GM19467 (cell line): Measurements from ENCODE around the gene ASIC3.

Experiments used
- ATAC-seq: cut with Tn5 transposase; IDR thresholded peaks from one replicate; pipeline ENCODE4 v1.9.1; 2021; ENCODE audit warnings: mild to moderate bottlenecking, moderate library complexity; ENCODE audit not compliant: unreplicated experiment

ASIC3 gene

GRCh38 chr7:151069841-151070573 lies 21.7 kb downstream of the ASIC3 start:
- no peak for ATAC-seq

GRCh38 chr7:151070574-151070960 lies 22.2 kb downstream of the ASIC3 start:
- ATAC-seq: no peak

DNA sequence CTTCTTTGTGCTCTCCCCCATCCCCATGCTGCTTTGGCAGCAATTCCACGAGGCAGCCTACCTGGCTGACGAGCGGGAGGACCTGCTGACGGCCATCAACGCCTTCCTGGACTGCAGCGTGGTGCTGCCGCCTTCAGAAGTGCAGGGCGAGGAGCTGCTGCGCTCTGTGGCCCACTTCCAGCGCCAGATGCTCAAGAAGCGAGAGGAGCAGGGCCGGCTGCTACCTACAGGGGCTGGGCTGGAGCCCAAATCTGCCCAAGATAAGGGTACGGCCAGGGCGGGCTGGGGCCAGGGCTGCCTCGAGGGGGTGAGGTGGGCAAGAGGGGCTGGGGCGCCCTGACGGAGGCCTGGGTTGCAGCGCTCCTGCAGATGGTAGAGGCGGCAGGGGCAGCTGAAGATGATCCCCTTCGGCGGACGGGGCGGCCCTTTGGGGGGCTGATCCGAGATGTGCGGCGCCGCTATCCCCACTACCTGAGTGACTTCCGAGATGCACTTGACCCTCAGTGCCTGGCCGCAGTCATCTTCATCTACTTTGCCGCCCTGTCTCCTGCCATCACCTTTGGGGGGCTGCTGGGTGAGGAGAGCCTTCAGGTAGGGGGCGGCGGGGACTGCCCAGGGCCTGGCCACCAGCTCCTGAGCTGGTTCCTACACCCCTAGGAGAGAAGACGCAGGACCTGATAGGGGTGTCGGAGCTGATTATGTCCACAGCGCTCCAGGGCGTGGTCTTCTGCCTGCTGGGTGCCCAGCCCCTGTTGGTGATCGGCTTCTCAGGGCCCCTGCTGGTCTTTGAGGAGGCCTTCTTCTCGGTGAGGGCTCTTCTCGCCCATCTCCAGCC lies 22.9 kb downstream of the ASIC3 start:
- ATAC-seq: no peak

DNA sequence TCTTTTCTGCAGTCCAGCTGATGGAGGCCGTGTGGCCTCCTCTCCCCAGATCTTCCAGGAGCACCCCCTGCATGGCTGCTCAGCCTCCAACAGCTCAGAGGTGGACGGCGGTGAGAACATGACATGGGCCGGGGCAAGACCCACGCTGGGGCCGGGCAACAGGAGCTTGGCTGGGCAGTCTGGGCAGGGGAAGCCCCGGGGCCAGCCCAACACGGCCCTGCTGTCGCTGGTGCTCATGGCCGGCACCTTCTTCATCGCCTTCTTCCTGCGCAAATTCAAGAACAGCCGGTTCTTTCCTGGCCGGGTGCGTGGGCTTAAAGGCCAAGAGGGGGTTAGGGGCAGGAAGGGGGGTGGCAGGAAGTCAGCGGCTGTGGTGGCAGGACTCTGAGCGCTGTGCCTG lies 25.7 kb downstream of the ASIC3 start:
- no peak for ATAC-seq

DNA sequence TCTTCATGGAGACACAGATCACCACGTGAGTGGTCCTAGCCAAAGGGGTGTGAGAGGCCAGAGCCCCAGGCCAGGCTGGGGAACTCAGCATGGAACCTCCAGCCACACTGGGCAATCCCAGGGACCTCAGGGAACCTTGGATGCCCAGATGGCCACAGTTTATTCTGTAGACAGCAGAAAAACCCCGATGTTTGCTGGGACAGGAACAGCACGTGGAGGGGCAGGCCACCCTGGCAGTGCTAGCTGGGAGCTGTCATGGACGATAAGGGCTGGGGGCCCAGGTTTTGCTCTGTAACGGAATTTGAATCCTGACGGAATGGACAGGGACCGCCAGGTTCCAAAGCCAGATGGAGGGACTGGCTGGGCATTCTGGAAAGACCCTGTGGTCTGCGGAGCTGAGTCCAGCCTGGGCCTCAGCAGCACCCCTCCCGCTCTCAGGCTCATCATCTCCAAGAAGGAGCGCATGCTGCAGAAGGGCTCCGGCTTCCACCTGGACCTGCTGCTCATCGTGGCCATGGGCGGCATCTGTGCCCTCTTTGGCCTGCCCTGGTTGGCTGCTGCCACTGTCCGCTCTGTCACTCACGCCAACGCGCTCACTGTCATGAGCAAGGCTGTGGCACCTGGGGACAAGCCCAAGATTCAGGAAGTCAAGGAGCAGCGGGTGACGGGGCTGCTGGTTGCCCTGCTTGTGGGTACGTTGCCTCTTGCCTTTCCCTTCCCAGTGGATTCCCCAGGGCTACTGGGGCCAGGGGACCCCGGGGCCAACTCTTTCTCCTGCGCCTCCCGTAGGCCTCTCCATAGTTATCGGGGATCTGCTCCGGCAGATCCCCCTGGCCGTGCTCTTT lies 26.7 kb downstream of the ASIC3 start:
- ATAC-seq: no peak

DNA sequence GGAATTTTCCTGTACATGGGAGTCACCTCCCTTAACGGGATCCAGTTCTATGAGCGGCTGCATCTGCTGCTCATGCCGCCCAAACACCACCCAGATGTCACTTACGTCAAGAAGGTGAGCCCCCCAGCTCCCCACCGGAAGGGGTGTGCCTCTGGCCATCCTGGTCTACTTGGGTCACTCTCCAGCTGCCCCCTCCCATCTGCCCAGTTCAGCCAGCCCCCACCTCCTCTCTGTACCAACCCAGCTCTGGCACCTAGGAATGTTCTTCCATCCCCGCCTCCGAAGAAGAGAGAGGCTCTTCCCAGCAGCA lies 27.3 kb downstream of the ASIC3 start:
- no peak for ATAC-seq

DNA sequence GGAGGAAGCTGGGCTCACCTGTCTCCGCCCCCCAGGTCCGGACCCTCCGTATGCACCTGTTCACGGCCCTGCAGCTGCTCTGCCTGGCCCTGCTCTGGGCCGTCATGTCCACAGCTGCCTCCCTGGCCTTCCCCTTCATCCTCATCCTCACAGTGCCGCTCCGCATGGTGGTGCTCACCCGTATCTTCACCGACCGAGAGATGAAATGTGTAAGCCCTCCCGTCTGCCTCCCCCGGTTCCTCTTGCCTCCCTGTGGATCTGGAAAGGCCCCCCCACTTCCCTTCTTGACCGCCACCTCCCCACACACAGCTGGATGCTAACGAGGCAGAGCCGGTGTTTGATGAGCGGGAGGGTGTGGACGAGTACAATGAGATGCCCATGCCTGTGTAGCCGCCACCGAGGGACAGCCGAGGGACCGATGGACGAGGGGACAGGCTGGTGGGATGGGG lies 27.7 kb downstream of the ASIC3 start:
- ATAC-seq: no peak

GRCh38 chr7:151076863-151077704 lies 28.8 kb downstream of the ASIC3 start:
- no peak for ATAC-seq

DNA sequence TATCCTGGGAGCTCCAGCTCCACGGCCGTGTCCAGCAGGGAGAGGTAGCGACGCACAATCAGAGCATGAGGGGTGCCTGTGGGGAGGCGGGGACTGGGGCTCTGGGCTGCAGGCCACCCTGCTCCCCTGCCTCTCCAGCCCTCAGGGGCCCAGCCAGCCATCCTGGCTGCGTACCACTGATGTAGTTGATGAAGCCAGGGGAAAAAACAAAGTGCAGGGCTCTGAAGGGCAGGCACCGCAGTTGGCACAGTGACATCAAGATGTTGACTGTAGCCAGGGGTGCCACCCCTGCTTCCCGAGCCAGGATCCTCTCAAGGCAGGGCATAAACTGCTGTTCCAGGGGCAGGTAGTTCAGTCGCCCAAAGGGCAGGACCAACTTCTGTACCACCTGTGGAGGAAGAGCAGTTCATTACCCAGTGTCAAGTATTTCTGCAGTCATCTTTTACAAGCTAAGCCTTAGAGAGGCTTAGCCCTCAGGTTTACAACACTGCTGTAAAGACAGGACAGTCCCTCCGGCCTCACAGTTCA lies 29.4 kb downstream of the ASIC3 start:
- no peak for ATAC-seq

GRCh38 chr7:151078233-151079040 lies 30.1 kb downstream of the ASIC3 start:
- ATAC-seq: no peak

DNA sequence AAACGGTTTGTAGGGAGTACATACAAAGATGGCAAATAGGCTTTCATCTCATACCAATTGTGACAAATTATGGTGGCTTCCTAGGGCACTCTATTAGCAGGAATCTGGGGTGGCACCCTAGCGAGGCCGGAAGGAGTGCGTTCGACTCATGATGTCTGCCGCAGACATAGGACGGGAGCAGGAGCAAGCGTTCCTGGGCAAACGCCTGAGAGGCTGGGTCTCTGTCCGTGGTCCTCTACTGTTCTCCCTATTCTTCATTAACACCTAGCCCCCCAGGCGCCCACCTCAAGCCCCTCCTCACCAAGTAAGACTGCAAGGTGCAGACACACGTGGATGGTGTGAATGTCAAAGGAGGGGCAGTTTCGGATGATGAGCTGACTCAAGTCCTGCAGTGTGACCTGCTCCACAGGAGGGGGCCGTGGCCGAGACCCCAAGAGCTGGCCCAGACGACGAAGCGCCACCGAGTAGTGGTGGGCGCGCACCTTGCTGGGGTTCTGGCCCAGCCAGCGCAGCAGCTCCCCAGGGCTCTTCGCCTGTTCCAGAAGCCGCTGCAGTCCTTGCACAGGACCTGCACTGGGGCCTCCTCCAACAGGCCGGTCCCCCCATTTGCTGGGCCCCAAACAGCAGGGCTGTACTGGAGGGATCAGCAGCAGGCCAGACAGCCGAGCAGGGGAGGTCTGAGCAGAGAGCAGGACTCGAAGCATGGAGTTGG lies 31.0 kb downstream of the ASIC3 start:
- ATAC-seq: no peak

GRCh38 chr7:151080067-151080521 lies 31.8 kb downstream of the ASIC3 start:
- peak; percentile 2 for ATAC-seq

GRCh38 chr7:151080522-151081169 lies 32.3 kb downstream of the ASIC3 start, which contains the start of gene FASTK:
Gene FASTK (minus strand): TSS chr7:151080809. CDS start chr7:151080766, 43 bp downstream.
- peak; percentile 79 for ATAC-seq

DNA sequence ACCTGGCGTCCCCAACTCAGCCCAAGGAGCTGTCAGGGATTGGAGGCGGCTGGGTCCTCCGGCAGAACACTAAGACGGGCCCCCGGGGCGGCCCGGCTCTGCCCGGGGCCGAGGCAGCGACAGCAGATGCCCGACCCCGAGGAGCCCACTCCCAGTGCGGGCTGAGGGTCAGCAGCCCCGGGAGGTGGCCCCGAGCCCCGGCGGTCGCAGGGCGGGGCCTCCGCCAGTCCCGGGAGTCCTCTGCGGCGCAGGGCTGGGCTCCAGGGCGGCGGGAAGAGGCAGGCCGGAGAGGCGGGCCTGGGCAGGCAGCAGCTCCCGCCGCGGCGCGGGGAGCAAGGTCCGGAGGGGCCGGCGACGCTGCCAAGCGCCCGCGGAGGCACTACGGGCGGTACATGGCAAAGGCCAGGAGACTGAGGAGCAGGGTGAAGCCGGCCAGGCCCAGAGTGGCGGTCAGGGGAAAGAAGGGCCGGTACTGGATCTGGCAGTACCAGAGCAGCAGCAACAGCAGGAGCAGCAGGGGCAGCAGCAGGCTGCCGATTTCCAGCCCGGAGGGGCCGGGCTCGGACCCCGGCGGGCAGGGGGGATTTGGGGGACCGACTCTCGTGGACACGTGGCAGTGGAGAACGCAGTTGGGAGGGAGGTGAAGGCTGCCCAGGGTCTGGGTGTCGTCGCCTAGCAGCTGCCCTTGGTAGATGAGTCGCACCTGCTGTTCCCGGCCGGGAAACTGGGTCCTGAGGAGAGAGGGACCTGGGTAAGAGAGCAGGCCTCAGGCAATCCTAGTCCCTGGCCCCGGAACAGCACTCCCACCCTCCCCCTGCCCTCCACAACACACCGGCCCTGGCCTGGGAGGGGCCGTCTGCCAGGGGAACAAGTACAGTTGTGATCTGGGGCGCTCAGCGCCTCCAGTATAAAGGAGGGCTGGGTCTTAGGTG lies 33.1 kb downstream of the ASIC3 start:
- no peak for ATAC-seq

GRCh38 chr7:151082141-151083070 lies 34.1 kb downstream of the ASIC3 start:
- no peak for ATAC-seq
